OCI-M2 (cell line): Measurements from ENCODE around the gene GLI1.

Experiments used
- DNase-seq: peaks from one replicate; lab custom pipeline; 2025; ENCODE audit not compliant: unreplicated experiment; lab: John Stamatoyannopoulos, UW

The GLI1 gene

GRCh38 chr12:57460841-57461275 is 1.3 kb downstream of the GLI1 start:
- DNase-seq, result no peak

- DNase-seq, result no peak
Measured at GRCh38 chr12:57461276-57461916, 1.8 kb downstream of the GLI1 start.

GRCh38 chr12:57461917-57462250 is 2.3 kb downstream of the GLI1 start:
- DNase-seq, result no peak

DNA sequence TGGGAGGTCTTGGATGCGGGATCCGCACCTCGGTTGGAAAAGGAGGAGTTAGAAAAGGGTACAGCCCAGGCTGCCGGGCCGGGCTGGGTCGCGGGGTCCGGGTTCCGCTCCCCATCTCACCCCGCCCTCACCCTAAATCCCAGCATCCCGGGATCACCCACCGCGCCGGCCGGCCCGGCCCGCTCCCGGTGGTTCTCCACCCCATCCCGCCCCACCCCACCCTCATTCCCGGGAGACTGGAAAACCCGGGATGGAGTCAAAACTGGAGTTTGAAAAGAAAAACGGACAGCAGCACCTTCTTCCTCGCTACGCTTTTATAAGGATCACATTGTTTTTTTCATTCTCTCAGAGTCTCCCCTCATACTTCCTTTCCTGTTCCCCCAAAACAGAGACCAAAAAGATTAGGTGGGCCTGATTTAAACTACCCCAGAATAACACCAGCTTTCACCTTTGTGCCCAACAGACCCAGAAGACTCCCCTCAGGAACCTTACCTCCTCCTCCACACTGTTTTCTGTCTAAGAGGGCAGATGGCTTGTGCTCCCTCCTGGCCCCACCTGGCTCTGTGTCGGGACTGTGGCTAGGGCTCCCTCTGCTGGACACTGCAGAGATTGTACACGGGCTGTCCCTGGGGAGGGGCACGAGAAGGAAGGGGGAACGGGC is 2.8 kb downstream of the GLI1 start:
- no peak for DNase-seq

DNA sequence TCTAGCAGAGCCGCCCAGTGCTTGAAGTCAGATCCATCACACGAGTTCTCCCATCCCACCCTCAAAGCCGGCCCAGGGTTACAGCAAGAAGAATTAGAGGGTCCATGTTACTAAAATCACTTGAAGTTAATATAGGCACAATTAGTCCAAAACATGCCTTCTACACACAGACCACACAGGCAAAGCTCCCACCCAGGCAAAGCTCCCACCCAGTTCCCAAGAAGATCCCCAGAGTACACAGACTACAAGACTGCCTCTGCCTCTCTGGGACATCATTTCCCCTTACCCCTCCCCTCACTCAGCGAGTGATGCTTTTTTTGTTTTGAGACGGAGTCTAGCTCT is 3.3 kb downstream of the GLI1 start:
- no peak for DNase-seq

DNA sequence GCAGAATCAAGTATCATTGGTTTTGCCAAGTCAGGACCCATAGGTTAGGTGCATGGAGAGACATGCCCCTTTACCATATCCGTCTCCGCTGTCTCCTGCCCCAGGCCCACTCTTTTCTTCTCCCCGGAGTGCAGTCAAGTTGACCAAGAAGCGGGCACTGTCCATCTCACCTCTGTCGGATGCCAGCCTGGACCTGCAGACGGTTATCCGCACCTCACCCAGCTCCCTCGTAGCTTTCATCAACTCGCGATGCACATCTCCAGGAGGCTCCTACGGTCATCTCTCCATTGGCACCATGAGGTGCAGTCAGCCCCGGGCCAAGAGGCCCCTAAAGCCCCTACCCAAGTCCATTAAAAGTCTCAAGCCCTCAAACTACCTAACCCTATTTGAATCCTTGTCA is 5.0 kb downstream of the GLI1 start:
- DNase-seq, result no peak

- no peak for DNase-seq
Measured at GRCh38 chr12:57465030-57465746, 5.6 kb downstream of the GLI1 start.

DNA sequence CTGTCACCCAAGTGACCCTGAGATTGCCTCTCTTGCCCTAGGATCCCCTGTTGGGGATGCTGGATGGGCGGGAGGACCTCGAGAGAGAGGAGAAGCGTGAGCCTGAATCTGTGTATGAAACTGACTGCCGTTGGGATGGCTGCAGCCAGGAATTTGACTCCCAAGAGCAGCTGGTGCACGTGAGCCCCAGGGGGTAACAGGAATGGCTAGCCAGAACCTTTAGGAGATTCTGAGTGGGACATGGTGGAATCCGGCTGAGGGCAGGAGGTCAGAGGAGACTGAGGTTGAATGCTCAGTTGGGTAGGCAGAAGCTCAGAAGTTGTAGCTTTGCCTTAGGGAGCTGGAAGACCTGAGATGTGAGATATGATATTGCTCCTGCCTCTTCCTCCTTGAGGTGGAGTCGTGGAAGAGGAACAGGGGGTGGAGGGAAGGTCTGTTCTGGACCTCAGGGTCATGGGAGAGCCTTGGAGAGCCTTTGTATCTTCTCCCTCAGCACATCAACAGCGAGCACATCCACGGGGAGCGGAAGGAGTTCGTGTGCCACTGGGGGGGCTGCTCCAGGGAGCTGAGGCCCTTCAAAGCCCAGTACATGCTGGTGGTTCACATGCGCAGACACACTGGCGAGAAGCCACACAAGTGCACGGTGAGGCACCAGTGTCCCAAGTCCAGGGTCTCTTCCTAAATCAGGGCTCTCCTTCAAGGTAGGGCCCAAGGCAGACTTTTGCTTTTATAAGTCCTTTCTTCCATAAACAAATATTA is 6.3 kb downstream of the GLI1 start:
- DNase-seq, result no peak

- DNase-seq, result no peak
Measured at GRCh38 chr12:57467212-57467874, 7.8 kb downstream of the GLI1 start.

GRCh38 chr12:57467915-57468314 is 8.3 kb downstream of the GLI1 start:
- no peak for DNase-seq

DNA sequence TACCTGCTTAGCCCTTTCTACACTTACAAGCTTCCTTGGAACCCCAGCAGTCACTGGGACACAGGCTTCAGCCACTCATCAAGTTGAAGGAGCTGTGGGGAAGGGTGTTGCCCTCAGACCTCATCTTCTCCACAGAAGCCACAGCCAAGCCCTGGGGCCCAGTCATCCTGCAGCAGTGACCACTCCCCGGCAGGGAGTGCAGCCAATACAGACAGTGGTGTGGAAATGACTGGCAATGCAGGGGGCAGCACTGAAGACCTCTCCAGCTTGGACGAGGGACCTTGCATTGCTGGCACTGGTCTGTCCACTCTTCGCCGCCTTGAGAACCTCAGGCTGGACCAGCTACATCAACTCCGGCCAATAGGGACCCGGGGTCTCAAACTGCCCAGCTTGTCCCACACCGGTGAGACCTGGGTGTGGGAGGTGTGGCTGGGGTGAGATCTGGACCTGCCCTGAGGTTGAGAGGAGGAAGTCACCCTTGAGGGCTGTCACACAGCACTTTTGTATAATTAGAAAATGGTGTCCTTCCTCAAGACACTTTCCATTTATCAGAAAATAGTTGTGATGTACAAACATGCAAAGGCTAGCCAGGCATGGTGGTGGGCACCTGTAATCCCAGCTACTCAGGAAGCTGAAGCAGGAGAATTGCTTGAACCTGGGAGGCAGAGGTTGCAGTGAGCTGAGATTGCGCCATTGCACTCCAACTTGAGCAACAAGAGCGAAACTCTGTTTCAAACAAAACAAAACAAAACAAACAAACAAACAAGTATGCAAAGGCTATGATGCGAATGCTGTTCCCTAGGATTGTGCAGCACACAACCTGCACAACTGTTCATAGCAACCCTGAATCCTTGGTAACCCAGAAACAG is 9.9 kb downstream of the GLI1 start:
- DNase-seq, result no peak

- DNase-seq, result no peak
Measured at GRCh38 chr12:57470286-57470969, 10.8 kb downstream of the GLI1 start.

DNA sequence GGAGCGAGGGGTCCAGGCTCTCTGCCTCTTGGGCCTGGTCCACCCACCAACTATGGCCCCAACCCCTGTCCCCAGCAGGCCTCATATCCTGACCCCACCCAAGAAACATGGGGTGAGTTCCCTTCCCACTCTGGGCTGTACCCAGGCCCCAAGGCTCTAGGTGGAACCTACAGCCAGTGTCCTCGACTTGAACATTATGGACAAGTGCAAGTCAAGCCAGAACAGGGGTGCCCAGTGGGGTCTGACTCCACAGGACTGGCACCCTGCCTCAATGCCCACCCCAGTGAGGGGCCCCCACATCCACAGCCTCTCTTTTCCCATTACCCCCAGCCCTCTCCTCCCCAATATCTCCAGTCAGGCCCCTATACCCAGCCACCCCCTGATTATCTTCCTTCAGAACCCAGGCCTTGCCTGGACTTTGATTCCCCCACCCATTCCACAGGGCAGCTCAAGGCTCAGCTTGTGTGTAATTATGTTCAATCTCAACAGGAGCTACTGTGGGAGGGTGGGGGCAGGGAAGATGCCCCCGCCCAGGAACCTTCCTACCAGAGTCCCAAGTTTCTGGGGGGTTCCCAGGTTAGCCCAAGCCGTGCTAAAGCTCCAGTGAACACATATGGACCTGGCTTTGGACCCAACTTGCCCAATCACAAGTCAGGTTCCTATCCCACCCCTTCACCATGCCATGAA is 11.5 kb downstream of the GLI1 start:
- DNase-seq, result no peak

- DNase-seq, result no peak
Measured at GRCh38 chr12:57471661-57472060, 12.1 kb downstream of the GLI1 start.

- no peak for DNase-seq
Measured at GRCh38 chr12:57472391-57472790, 12.8 kb downstream of the GLI1 start.

GRCh38 chr12:57473392-57473791 is 13.8 kb downstream of the GLI1 start:
- no peak for DNase-seq

GRCh38 chr12:57473886-57474285 is 14.3 kb downstream of the GLI1 start:
- DNase-seq, result no peak

- no peak for DNase-seq
Measured at GRCh38 chr12:57474430-57474829, 14.8 kb downstream of the GLI1 start.

DNA sequence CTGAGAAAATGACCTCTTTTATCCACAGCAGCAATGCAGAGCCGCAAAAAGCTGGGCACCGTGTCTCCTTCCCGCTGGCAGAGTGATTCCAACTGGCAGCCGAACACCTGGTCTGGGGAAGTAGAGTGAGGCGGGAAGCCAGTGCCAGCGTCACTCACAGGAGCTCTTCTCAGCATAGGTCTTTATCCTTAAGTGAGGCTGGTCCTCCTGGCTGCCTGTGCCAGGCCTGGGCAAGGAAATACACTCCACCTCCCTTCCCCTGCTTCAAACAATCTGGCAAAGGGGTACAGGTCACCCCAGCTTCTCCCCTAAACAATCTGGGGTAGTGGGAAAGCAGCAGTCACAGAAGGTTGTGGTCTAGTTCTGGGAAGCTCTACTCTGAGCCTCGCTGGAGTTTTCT is 15.3 kb downstream of the GLI1 start:
- DNase-seq, result no peak
